NCI-H446 treated with DMSO at 0.1 percent for 48 hours (cell line): ENCODE measurements around the gene SEL1L.
"Not testable (repeated sequence)": the region's sequence is repeated elsewhere in the genome, so short reads cannot be mapped to it uniquely, and the experiment has no call there.

Experiments
- DNase-seq: peaks from one replicate; lab custom pipeline; 2025; lab: John Stamatoyannopoulos, UW

SEL1L gene

GRCh38 chr14:81447021-81447764 is 86.5 kb downstream of the SEL1L start:
- peak; percentile 66 for DNase-seq

GRCh38 chr14:81446279-81447007 is 87.2 kb downstream of the SEL1L start:
- DNase-seq = no peak

DNA sequence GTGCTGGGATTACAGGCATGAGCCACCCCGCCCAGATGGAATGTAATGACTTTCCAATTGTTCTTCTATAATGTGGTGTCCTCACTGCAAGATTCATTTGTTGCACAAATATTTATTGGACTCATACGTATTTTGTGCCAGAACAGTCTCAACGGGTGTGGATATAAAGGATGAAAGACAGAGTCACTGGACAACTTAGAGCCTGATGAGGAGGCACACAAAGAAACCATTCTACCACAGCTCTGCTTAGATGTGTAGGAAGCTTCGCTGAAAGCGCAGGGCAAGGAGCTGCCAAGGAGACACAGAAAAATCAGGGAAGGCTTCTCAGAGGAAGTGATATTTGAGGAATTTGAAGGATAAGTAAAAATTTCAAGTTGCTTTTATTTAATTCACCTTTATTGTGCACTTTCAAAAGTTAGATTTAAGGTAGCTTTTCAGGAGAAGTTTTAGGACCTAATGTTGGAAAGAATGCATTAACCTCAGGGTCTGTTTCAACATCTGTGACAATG is 92.0 kb downstream of the SEL1L start:
- DNase-seq = no peak

DNA sequence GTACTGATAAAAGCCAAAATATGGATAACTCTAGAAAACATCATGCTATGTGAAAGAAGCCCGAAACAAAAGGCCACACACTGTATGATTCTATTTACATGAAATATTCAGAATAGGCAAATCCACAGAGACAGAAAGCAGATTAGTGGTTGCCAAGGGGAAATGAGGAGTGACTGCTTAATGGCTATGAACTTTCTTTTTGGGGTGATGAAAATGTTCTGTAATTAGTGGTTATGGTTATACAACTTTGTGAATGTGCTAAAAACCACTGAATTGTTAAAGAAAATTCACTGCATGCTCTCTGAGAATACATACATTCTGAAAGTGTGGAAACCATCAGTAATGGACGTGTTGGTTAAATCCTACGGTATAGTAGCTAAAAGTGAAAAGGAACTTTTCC is 93.6 kb downstream of the SEL1L start:
- DNase-seq = no peak

DNA sequence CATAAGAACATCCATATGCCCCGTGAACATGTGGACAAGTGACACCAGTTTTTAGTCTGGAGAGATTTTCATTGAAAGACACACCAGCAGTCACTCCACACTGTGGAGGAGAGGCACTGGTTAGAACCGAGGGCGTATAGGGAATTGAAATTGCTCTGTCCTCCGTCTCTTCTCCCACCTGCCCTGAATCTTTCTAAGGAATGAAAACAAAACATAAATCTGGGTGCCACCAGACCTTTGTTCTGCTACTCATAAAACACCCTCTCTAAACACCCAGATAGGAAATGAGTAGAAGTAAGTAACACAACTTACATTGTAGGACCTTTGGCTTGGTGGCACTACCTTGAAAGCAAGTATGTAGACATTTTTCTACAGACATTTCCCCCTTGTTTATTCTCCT is 96.4 kb downstream of the SEL1L start:
- no peak for DNase-seq

DNA sequence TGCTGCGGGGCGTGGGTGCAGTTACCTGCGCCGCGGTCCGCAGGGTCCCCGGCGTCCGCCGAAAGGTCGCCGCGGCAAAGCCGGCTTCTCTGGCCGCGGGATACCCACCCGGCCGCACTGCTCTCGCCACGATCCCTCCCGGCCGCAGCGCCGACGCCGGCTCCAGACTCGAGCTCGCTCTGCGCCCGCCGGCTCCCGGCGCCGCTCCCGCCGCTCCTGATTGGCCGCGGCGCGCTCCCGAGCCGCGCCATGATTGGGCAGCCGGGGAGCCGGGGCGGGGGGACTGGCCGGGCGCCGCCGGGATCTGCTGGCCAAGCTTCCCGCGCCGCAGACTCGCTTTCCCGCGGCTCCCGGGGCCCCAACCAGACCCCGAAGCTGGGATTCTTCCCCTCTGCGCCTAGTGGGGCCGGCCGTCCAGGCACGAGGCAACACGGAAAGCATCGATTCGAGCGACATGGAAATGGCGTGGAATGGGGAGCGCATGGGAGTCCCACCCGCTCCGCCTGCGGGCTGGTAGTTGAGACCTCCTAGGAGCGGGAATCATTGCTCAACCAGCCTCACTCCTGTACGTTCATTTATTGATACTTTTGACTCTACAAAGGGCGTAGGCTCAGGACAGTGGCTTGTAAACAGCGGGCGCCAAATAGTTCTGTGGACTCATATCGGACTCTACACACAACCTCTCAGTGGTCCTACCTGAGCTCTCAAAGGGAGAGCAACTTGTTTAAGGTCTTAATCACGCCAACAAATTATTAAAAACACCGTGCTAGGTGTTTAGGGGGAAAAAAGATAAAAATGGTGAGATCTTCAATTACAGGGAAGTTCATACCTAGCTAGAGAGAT is 97.1 kb downstream of the SEL1L start:
- peak; percentile 65 for DNase-seq

DNA sequence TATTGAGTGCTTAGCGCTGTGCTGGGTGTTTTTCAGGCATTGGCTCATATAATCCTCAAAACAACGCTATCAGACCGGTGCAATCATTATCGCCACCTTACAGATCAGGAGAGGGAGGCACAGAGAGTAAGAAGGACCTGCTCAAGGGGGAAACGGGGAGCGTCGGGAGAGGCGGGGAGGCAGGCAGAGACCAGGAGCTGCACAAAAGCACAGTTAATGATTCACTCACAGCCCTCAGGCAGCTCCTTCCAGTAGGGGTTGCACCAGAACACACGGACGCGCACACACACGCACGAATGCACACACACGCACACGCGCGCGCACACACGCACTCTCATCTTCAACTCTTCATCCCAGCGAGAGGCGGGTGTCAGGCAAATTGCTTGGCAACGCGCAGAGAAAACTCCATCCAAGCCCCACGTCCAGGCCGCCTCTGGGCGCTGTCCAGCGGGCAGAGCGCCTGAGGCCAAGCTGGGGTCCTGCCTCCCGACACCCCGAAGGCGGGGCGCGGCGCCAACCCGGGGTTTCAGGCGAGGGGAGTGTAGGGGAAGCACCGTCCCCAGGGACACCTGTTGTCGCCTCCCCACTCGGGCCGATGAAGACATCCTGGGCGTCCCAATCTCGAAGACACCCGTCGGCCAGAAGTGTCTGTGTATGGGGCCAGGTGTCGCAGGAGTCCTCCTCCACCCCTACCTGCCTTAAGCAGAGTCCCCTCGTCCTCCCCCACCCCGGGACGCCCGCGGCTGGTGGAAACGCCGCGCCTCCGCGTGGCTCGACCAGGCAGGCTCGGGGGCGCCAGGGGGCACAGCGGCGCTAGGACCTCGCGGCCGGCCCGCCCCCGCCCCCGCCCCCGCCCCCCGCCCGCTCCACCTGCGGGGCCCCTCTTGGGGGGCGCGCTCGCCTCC is 98.0 kb downstream of the SEL1L start:
- peak; percentile 39 for DNase-seq

GRCh38 chr14:81435048-81435390 is 98.6 kb downstream of the SEL1L start:
- no peak for DNase-seq

DNA sequence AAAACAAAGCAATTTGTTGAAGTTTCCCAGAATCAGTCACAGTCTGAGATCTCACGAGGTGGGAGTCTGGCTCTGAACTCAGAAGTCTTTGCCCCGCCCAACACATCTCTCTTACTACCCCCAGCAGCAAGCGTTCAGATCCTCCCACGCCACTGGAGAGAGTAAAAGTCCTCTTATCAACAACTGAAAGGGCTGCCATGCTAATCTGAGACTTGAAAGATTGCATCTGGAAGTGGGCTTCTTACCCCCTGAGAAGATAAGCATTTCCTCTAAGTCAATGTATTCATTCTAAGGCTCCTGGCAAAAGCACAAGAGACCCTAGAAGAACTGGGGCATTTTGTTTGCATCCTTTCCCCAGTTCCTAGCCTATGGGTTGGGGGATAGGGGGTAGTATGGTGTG is 99.4 kb downstream of the SEL1L start:
- no peak for DNase-seq

DNA sequence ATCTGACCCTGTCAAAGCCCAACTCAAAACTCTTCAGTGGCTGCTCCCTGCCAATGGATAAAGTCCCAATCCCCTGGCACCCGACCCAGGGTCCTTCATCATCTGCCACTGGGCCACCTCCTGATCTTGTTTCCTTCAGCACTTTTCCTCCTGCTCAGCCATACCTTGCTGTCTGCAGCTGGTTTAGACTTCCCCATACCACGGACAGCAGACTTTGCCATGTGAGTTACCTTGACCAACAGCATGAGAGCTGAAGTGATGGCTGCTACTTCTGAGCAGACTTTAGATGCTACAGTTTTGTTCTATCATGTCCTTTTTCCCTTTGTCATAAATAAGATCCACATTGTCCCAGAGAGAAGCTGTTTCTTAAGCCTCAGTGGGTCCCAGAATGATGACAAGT is 100.3 kb downstream of the SEL1L start:
- DNase-seq = no peak

- no peak for DNase-seq
These were observed 101.4 kb downstream of the SEL1L start for GRCh38 chr14:81432219-81432661.

DNA sequence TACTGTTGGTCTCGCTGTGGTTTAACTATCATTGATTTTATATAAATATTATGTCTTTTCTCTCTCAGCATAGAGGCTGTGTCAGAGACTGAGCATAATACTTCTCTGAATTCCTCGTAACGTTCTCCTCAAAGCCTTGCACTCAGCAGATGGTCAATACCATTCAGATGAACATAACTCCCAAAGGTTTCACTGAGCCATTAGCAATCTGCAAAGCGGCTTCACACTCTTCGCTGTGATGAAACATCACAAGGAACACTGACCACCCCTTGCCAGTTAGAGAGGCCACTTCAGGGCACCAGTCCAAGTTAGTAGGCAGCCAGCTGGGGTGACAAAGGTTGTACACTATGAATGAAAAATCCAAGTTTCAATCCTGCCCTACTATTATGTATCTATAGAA is 103.4 kb downstream of the SEL1L start:
- no peak for DNase-seq

- not testable (repeated sequence) for DNase-seq
These were observed 103.9 kb downstream of the SEL1L start for GRCh38 chr14:81429749-81430148.

DNA sequence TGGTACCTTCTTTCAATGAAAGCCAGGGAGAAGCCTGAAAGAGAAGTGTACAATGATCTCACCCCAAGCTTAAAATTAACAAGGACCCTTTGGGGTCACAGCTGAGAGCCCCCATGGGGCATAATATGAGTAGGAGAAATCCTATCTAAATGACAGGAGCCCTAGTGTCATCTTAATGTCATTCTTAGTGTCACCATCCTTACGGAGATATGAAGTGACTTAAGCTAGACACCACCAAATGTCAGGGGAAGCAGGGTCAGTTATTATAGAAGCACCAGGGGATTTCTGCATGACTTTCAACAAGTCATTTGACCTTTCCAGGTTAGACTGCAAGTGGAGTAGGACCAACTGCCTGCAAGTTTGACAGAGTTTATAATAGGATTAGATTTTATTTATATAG is 104.6 kb downstream of the SEL1L start:
- DNase-seq = no peak

DNA sequence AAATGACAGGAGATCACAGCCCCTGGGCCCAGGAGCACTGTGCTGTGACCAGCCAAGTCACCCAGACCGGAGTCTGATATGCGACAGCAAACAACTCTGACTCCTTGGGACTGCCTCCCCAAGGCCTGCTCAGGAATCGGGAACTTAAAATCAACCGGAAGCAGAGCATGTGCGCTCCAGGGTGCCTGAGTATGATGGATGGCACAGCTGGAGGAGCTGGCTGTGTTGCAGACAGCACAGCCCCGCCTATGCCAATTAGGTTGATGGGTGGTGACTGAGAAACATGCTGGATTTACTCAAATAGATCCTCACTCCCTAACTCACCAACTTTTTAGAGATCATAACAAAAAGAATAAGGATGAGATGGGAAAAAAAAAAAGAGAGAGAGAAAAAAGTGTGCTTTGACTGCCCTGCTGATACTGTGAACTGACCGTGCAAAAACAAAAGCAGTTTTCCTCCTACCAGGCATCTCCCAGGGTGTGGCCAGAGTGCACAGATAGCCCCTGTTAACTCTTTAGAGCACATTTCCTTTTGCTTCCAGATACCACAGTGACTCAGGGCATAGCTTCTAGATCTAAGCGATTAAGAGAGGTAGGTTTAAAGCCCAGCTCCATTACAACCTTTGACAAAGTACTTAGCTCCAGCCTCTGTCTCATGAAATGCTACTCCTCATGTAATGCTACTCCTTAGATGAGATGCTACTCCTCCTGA is 106.2 kb downstream of the SEL1L start:
- DNase-seq = no peak

DNA sequence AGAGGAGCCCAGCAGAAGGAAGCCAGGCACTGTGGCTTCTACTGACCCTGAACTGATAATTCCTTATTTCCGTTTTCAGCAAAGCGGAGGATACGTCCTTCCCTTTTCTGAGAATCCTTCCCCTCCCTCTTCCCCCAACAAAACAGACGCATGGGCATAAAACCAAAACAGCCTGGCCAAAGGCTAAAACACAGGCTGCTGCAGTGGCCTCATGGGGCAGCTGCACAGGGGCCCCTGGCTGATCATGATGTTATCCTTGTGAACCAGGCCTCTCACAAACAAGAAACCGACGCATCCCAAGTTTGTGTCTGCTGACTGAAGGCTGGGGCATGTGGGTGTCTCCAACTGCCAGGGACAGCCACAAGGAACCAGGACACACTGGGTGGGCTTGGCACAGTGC is 110.1 kb downstream of the SEL1L start:
- DNase-seq = no peak
